ENCODE data around the gene LGALS8. TPM values are rescaled to one million over a fixed set of nuclear protein-coding genes. Genes with fewer than 3 reads are reported as not detected.
A peak's percentile ranks its signal among the peaks of the same experiment; 100 is the strongest.
"Not testable (repeated sequence)": the region's sequence is repeated elsewhere in the genome, so short reads cannot be mapped to it uniquely, and the experiment has no call there.

Gene LGALS8
- total RNA-seq, 1 donor from 2014 or later, result 66.2 TPM

DNA sequence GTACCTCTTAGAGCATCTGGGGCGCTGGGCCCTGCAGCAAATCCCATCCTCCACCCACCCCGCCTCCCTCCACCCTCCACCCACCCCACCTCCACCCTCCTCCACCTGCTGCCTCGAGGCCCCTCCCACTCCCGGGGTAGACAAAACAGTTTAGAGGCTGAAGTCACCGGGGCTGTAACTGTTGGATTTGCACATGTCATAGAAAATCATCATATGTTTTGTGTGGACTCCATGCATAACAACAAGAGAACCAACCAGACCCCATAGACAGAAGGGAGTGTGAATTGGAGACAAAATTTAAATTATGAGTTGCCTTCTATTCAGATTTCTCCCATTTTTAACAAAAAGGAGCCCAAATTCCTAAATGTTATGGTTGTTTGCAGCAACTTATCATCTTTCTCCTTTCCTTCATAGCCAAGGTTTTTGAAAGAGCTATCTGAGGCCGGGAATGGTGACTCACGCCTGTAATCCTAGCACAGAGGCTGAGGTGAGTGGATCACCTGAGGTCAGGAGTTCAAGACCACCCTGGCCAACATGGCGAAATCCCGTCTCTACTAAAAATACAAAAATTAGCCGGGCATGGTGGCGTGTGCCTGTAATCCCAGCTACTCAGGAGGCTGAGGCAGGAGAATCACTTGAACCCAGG is 28.2 kb upstream of the LGALS8 start:
- H3K4me1 Mint-ChIP-seq (ENCODE audit: low read depth), result peaks cover 6% of the 10 kb centered on the region

DNA sequence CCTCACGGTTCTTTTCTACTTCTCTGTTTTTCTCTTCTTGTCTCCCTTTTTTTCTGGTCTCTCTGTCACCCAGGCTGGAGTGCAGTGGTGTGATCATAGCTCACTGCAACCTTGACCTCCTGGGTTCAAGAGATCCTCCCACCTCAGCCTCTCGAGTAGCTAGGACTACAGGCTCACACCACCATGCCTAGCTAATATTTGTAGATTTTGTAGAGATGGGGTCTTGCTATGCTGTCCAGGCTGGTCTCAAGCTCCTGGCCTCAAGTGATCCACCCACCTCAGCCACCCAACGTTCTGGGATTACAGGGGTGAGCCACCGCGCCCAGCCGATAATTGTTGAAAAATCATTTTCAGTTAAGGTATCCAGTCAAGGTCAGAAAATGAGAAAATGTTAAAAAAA is 25.9 kb upstream of the LGALS8 start:
- Mint-ChIP-seq H3K9me3 (no peaks in the 10 kb centered on the region), H3K4me1 (ENCODE audit: low read depth) (peaks cover 6% of the 10 kb centered on the region), H3K27ac (no peak overlapping the region), H3K4me3 (no peak overlapping the region), H3K27me3 (ENCODE audit: insufficient read depth) (peaks cover 4% of the 10 kb centered on the region), H3K36me3 (ENCODE audit: low read depth) (no peaks in the 10 kb centered on the region)
- intact Hi-C loops (cut with micrococcal nuclease), result no loop called here
- no peak for DNase-seq (ENCODE audit: low spot score)

More for the DNA sequence above, 28.2 kb upstream of the LGALS8 start:
- intact Hi-C loops (cut with micrococcal nuclease), result no loop called here
- no peak for DNase-seq (ENCODE audit: low spot score)
- Mint-ChIP-seq H3K27ac (no peak overlapping the region), H3K9me3 (no peaks in the 10 kb centered on the region), H3K36me3 (ENCODE audit: low read depth) (no peaks in the 10 kb centered on the region), H3K27me3 (ENCODE audit: insufficient read depth) (peaks cover 8% of the 10 kb centered on the region), H3K4me3 (no peak overlapping the region)

DNA sequence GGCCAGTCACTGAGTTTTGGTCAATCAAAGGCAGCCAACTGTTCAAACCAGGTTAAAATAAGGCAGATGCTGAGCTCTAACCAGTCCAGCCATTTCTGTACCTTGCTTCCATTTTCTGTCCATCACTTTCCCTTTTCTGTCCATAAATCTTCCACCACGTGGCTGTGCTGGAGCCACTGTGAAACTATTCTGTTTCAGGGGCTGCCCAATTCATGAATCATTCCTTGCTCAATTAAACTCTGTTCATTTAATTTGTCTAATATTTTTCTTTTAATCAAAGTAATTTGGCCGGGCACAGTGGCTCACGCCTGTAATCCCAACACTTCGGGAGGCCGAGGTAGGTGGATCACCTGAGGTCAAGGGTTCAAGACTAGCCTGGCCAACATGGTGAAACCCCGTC is 22.7 kb upstream of the LGALS8 start:
- no peak overlapping the region for H3K27ac Mint-ChIP-seq

DNA sequence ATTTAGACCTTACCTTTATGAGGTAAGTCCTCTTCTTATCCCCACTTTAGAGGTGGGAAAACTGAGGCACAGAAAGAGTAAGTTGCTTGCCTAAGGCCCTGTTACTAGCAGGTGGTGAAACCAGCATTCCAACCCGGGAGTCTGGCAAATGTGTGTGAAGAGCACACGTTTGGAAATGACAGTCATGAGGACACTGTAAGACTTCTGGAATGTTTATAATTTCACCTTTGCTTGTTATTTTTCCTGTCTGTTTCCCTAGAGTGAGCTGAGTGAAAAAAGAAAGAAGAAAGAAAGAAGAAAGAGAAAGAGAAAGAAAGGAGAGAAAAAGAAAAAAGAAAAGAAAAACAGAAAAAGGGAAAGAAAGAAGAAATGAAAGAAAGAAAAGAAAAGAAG is 21.2 kb upstream of the LGALS8 start:
- Mint-ChIP-seq H3K27ac (peak overlapping the region; percentile 53), H3K4me1 (ENCODE audit: low read depth) (peaks cover 13% of the 10 kb centered on the region), H3K27me3 (ENCODE audit: insufficient read depth) (peaks cover 3% of the 10 kb centered on the region), H3K9me3 (no peaks in the 10 kb centered on the region), H3K4me3 (peak overlapping the region; percentile 30), H3K36me3 (ENCODE audit: low read depth) (no peaks in the 10 kb centered on the region)
- DNase-seq (ENCODE audit: low spot score), result no peak
- intact Hi-C loops (cut with micrococcal nuclease), result no loop called here

More for the DNA sequence above, 22.7 kb upstream of the LGALS8 start:
- no peak for DNase-seq (ENCODE audit: low spot score)
- peaks cover 5% of the 10 kb centered on the region for H3K27me3 Mint-ChIP-seq (ENCODE audit: insufficient read depth)
- intact Hi-C loops (cut with micrococcal nuclease), result no loop called here
- no peaks in the 10 kb centered on the region for H3K36me3 Mint-ChIP-seq (ENCODE audit: low read depth)
- H3K4me1 Mint-ChIP-seq (ENCODE audit: low read depth), result peaks cover 13% of the 10 kb centered on the region
- no peak overlapping the region for H3K4me3 Mint-ChIP-seq
- H3K9me3 Mint-ChIP-seq, result no peaks in the 10 kb centered on the region

DNA sequence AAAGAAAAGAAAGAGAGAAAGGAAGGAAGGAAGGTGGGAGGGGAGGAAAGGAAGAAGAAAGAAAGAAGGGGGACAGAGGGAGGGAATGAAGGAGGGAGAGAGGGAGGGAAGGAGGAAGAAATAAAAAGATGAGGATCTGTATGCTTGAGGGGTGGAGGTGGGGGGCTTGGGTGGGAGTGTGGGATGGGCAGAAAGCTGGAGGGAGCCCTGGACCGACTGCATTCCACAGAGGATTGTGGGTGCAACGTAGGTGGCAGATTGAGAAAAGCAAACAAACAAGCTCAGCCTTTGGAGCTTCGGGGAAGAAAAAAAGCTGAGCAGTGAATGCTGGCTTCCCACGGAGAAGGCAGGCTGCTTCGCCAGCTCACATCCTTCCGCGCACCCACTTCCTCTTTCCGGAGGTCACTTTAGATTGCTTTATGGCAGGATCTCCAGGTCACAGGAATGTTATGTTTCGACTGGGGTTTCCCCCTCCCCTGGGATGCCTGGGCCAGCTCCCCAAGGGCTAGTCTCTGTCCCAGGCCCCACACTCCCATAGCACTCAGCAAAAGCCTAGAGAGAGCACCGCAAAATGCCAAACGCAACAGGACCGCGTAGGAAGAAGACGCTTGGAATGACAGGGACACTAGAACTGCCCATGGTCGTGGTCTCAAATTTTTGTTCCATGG is 20.7 kb upstream of the LGALS8 start:
- Mint-ChIP-seq H3K27ac (peak overlapping the region; percentile 53), H3K27me3 (ENCODE audit: insufficient read depth) (peaks cover 3% of the 10 kb centered on the region), H3K36me3 (ENCODE audit: low read depth) (no peaks in the 10 kb centered on the region), H3K9me3 (no peaks in the 10 kb centered on the region), H3K4me3 (peak overlapping the region; percentile 30), H3K4me1 (ENCODE audit: low read depth) (peaks cover 13% of the 10 kb centered on the region)
- intact Hi-C loops (cut with micrococcal nuclease), result no loop called here
- no peak for DNase-seq (ENCODE audit: low spot score)

DNA sequence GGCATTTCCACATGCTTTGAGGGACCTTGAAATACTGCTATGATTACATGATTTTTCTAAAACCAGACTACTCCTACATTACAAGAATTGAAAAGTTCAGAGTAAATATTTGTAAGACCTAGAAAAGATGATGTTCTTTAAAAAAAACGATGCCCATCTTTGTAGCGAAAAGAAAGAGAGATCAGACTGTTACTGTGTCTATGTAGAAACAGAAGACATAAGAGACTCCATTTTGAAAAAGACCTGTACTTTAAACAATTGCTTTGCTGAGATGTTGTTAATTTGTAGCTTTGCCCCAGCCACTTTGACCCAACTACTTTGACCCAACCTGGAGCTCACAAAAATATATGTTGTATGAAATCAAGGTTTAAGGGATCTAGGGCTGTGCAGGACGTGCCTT is 19.4 kb upstream of the LGALS8 start:
- DNase-seq (ENCODE audit: low spot score); H3K36me3 Mint-ChIP-seq (ENCODE audit: low read depth); intact Hi-C loops (cut with micrococcal nuclease); H3K27ac Mint-ChIP-seq; H3K4me3 Mint-ChIP-seq; H3K27me3 Mint-ChIP-seq (ENCODE audit: insufficient read depth); H3K9me3 Mint-ChIP-seq: not testable (repeated sequence)
- H3K4me1 Mint-ChIP-seq (ENCODE audit: low read depth), result peaks cover 22% of the 10 kb centered on the region

DNA sequence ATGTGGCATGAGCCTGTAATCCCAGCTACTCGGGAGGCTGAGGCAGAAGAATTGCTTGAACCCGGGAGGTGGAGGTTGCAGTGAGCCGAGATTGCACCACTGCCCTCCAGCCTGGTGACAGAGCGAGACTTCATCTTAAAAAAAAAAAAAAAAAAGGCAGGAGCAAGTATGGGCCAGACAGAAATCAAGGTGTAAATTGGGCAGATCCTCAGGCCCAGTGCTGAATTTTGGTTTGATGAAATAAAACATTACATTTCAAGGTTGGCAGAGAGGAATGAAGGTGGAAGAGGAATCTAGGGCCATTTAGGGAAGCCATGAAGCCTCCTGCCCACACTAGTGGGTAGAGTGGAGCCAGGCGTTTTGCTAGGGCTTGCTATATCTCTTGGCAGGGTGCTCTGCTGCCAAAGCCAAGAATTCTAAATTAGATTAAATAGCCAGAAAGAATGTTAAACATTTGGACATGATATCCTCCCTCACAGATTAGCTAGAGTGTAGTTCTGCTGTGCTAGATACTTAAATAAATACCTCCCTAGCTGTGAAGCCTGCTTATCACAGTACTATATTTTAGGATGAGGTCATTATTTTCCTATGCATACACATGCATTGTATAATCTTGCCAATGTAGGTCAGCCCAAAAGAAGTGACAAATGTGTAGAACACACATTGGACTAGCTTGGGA is 16.6 kb upstream of the LGALS8 start:
- no peak overlapping the region for H3K4me3 Mint-ChIP-seq
- intact Hi-C loops (cut with micrococcal nuclease), result no loop called here
- no peaks in the 10 kb centered on the region for H3K36me3 Mint-ChIP-seq (ENCODE audit: low read depth)
- no peak overlapping the region for H3K27ac Mint-ChIP-seq
- H3K27me3 Mint-ChIP-seq (ENCODE audit: insufficient read depth), result peaks cover 2% of the 10 kb centered on the region
- no peaks in the 10 kb centered on the region for H3K9me3 Mint-ChIP-seq
- peaks cover 22% of the 10 kb centered on the region for H3K4me1 Mint-ChIP-seq (ENCODE audit: low read depth)
- no peak for DNase-seq (ENCODE audit: low spot score)

DNA sequence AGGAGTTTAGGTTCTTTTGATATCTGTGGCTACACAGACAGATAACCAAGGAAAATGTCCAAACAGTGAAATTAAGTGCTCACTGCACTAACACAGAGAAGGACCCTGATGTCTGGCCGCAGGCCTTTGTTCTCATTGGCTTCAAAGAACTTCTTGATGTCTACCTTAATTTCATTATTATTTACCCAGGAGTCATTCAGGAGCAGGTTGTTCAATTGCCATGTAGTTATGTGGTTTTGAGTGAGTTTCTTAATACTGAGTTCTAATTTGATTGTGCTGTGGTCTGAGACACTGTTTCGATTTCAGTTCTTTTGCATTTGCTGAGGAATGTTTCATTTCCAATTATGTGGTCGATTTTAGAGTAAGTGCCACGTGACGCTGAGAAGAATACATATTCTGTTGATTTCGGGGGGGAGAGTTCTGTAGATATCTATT is 15.2 kb upstream of the LGALS8 start:
- no peaks in the 10 kb centered on the region for H3K36me3 Mint-ChIP-seq (ENCODE audit: low read depth)
- intact Hi-C loops (cut with micrococcal nuclease), result no loop called here
- peaks cover 9% of the 10 kb centered on the region for H3K4me1 Mint-ChIP-seq (ENCODE audit: low read depth)
- H3K27me3 Mint-ChIP-seq (ENCODE audit: insufficient read depth), result peaks cover 2% of the 10 kb centered on the region
- DNase-seq (ENCODE audit: low spot score), result no peak
- H3K4me3 Mint-ChIP-seq, result no peak overlapping the region
- no peak overlapping the region for H3K27ac Mint-ChIP-seq
- H3K9me3 Mint-ChIP-seq, result no peaks in the 10 kb centered on the region

DNA sequence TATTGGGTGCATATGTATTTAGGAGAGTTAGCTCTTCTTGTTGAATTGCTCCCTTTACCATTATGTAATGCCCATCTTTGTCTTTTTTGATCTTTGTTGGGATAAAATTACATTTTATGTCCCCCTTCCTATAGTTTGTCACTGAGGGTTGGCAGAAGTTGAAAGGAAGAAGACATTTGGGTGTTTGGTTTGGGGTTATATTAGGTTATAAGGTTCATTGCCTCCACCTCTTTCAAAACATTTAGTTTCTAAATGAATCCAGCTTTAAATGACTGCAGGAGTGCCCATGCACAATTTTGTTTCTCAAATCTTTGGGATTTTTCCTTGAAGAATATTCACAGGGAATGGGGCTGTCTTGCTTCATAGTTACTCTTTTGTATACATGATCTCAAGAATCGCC is 14.6 kb upstream of the LGALS8 start:
- no peak overlapping the region for H3K27ac Mint-ChIP-seq
- no peak for DNase-seq (ENCODE audit: low spot score)
- intact Hi-C loops (cut with micrococcal nuclease), result no loop called here

DNA sequence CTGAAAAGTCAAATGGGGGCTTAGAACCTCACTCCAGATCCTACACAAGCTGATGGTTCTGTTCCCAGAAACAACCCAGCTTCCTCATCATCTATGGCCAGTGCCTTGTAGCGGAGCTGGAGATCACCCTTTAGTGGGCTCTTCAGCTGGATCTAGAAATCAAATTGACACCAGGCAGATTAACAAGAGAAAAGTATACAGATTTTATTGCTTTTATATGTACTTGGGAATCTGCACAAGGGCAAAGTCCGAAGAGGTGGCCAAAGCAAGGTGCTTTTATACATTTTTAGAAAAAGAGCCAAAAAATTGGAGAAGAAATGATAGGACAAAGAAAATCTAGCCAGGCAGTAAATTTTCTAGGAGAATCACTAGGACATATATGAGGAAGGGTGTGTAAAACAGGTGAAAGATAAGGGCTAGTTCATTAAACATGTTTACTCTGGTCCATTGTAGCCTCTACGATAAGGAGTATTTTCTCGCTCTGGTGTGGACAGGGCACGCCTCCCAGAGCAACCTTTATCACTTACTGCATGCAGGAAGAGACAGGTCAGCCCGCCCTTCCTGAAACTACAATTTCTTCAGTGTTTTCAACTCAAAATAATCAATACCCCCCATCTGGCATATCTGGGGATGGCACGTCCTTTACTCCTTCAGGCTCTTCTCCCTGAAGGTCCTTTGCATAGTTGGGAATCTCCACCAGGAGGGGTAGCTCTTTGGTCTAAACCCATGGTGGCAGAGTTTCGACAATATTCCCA is 14.0 kb upstream of the LGALS8 start:
- no peak overlapping the region for H3K4me3 Mint-ChIP-seq
- H3K4me1 Mint-ChIP-seq (ENCODE audit: low read depth), result peaks cover 9% of the 10 kb centered on the region
- no peak overlapping the region for H3K27ac Mint-ChIP-seq
- DNase-seq (ENCODE audit: low spot score), result no peak
- no peaks in the 10 kb centered on the region for H3K36me3 Mint-ChIP-seq (ENCODE audit: low read depth)
- intact Hi-C loops (cut with micrococcal nuclease), result no loop called here
- peaks cover 2% of the 10 kb centered on the region for H3K27me3 Mint-ChIP-seq (ENCODE audit: insufficient read depth)
- H3K9me3 Mint-ChIP-seq, result no peaks in the 10 kb centered on the region

More for the DNA sequence above, 14.6 kb upstream of the LGALS8 start:
- Mint-ChIP-seq H3K4me3 (no peak overlapping the region), H3K9me3 (no peaks in the 10 kb centered on the region), H3K4me1 (ENCODE audit: low read depth) (peaks cover 9% of the 10 kb centered on the region), H3K36me3 (ENCODE audit: low read depth) (no peaks in the 10 kb centered on the region), H3K27me3 (ENCODE audit: insufficient read depth) (peaks cover 2% of the 10 kb centered on the region)

DNA sequence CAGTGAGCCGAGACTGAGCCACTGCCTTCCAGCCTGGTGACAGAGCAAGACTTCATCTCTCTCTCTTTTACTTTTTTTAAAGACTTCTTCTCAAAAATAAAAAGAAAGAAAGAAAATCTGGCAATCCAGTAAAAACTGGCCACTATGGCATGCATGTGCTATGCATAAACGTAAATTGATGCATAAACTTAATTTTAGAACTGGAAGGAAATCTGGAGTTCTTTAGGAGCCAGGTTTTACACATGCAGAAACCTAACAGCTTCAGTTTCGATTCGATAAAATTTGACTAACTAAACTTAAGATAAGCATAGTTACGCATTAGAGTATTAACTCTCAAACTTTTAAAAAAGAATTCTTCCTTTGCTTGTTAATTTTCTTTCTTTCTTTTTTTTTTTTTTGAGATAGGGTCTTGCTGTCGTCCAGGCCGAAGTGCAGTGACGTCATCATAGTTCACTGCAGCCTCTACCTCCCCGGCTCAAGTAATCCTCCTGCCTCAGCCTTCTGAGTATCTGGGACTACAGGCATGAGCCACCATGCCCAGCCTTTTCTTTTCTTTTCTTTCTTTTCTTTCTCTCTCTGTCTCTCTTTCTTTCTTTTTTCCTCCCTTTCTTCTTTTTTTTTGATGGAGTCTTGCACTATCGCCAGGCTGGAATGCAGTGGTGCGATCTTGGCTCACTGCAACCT is 11.9 kb upstream of the LGALS8 start:
- H3K9me3 Mint-ChIP-seq, result no peaks in the 10 kb centered on the region
- no peak overlapping the region for H3K4me3 Mint-ChIP-seq
- no peaks in the 10 kb centered on the region for H3K27me3 Mint-ChIP-seq (ENCODE audit: insufficient read depth)
- DNase-seq (ENCODE audit: low spot score), result no peak
- H3K4me1 Mint-ChIP-seq (ENCODE audit: low read depth), result peaks cover 22% of the 10 kb centered on the region
- H3K27ac Mint-ChIP-seq, result no peak overlapping the region
- intact Hi-C loops (cut with micrococcal nuclease), result no loop called here
- no peaks in the 10 kb centered on the region for H3K36me3 Mint-ChIP-seq (ENCODE audit: low read depth)

DNA sequence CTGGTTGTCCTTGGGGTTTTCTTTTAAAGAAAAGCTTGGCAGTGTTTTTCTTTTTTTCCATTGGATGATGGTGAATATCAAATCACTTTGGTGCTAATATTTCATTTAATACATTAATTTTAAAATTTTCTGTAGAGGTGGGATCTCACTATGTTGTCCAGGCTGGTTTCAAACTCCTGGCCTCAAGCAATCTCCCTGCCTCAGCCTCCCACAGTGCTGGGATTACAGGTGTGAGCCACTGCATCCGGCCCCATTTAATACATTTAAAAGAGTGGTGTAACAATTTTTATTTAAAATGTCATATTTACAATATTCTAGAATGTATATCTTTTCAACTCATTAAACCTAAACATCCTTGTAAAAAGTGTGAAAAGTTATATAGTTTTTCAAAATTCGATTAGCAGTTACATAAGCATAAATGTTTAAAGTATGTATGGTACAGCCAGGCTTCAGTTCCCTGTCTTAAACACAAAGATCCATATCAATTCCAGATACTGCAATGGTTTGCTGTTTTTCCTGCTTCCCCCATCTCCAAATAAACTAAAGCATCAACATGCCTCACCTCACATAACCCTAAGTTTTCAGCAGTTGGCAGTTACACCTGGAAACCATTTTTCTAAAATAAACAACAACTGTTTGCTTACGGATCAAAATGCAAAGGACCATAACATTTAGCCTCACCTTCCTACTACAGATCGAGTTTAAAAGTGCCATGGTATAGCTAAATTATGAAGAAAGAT is 8.9 kb upstream of the LGALS8 start:
- Mint-ChIP-seq H3K9me3 (no peaks in the 10 kb centered on the region), H3K27ac (no peak overlapping the region), H3K4me3 (no peak overlapping the region), H3K4me1 (ENCODE audit: low read depth) (peaks cover 29% of the 10 kb centered on the region), H3K27me3 (ENCODE audit: insufficient read depth) (no peaks in the 10 kb centered on the region), H3K36me3 (ENCODE audit: low read depth) (no peaks in the 10 kb centered on the region)
- DNase-seq (ENCODE audit: low spot score), result no peak
- intact Hi-C loops (cut with micrococcal nuclease), result no loop called here

Measured in activated T-helper 1 cell treated with anti-CD3 and anti-CD28 coated beads, Interleukin-12 subunit alpha, Interleukin-12 subunit beta, Interleukin-2, Interleukin-4 antibody, amounts not matched to agents 30 ng/mL and 10 ng/mL and 1 ng/mL, durations not matched to agents 14 hours and 24 hours and 36 hours (primary cell).